ENCODE data around the gene COL13A1.

Gene COL13A1

GRCh38 chr10:69791812-69792211 lies 9.9 kb upstream of the COL13A1 start:
- DNase-seq (ENCODE audit: low read depth), result no peak

GRCh38 chr10:69792341-69792740 lies 9.4 kb upstream of the COL13A1 start:
- no peak for DNase-seq (ENCODE audit: low read depth)

- no peak for DNase-seq (ENCODE audit: low read depth)
These were observed 7.0 kb upstream of the COL13A1 start for GRCh38 chr10:69794673-69795072.

GRCh38 chr10:69795242-69795934 lies 6.3 kb upstream of the COL13A1 start:
- no peak for DNase-seq (ENCODE audit: low read depth)

- no peak for DNase-seq (ENCODE audit: low read depth)
These were observed 3.7 kb upstream of the COL13A1 start for GRCh38 chr10:69797959-69798358.

GRCh38 chr10:69800109-69800508 lies 1.6 kb upstream of the COL13A1 start:
- DNase-seq (ENCODE audit: low read depth), result no peak

- DNase-seq (ENCODE audit: low read depth), result no peak
These were observed 1.0 kb upstream of the COL13A1 start for GRCh38 chr10:69800665-69801064.

GRCh38 chr10:69801094-69801433 lies 642 bp upstream of the COL13A1 start:
- no peak for DNase-seq (ENCODE audit: low read depth)

- no peak for DNase-seq (ENCODE audit: low read depth)
These were observed 887 bp downstream of the COL13A1 start for GRCh38 chr10:69802424-69803161.

- no peak for DNase-seq (ENCODE audit: low read depth)
These were observed 2.1 kb downstream of the COL13A1 start for GRCh38 chr10:69803809-69804208.

- DNase-seq (ENCODE audit: low read depth), result no peak
These were observed 3.1 kb downstream of the COL13A1 start for GRCh38 chr10:69804775-69805174.

GRCh38 chr10:69807122-69807521 lies 5.4 kb downstream of the COL13A1 start:
- DNase-seq (ENCODE audit: low read depth), result no peak

GRCh38 chr10:69807696-69808095 lies 6.0 kb downstream of the COL13A1 start:
- no peak for DNase-seq (ENCODE audit: low read depth)

- no peak for DNase-seq (ENCODE audit: low read depth)
These were observed 7.6 kb downstream of the COL13A1 start for GRCh38 chr10:69809318-69809717.

- no peak for DNase-seq (ENCODE audit: low read depth)
These were observed 8.4 kb downstream of the COL13A1 start for GRCh38 chr10:69810097-69810496.

- no peak for DNase-seq (ENCODE audit: low read depth)
These were observed 9.1 kb downstream of the COL13A1 start for GRCh38 chr10:69810675-69811397.

- no peak for DNase-seq (ENCODE audit: low read depth)
These were observed 11.9 kb downstream of the COL13A1 start for GRCh38 chr10:69813632-69814031.

GRCh38 chr10:69814251-69814650 lies 12.5 kb downstream of the COL13A1 start:
- DNase-seq (ENCODE audit: low read depth), result no peak

GRCh38 chr10:69815104-69815503 lies 13.4 kb downstream of the COL13A1 start:
- no peak for DNase-seq (ENCODE audit: low read depth)

- no peak for DNase-seq (ENCODE audit: low read depth)
These were observed 14.8 kb downstream of the COL13A1 start for GRCh38 chr10:69816521-69816920.

GRCh38 chr10:69817078-69817581 lies 15.4 kb downstream of the COL13A1 start:
- no peak for DNase-seq (ENCODE audit: low read depth)

GRCh38 chr10:69818676-69819239 lies 17.1 kb downstream of the COL13A1 start:
- DNase-seq (ENCODE audit: low read depth), result no peak
